Measurements from ENCODE around the gene STK17A. TPM values are rescaled to one million over a fixed set of nuclear protein-coding genes. Genes with fewer than 3 reads are reported as not detected.
"Not testable (repeated sequence)": the region's sequence is repeated elsewhere in the genome, so short reads cannot be mapped to it uniquely, and the experiment has no call there.

Gene STK17A
- total RNA-seq, 4 donors from 2014 or later, result 7.9 to 22.9 (median 16.4) TPM

- DNase-seq, result no peak
- TF ChIP-seq POLR2A (IDR thresholded peaks at IDR 0.05) (no peak), CTCF (IDR thresholded peaks at IDR 0.05) (no peak)
- Histone ChIP-seq H3K9me3 (no peaks in the 10 kb centered on the region), H3K36me3 (no peaks in the 10 kb centered on the region), H3K27me3 (no peaks in the 10 kb centered on the region), H3K4me1 (peaks cover 20 to 23% of the 10 kb centered on the region in 2 donors), H3K4me3 (replicated peaks in 1 of 3) (no peak overlapping the region), H3K27ac (peak overlapping the region in 2 of 3 donors; percentile 77 to 83)
- intact Hi-C loops (cut with DNase I), result no loop called here
Measured at GRCh38 chr7:43625453-43625852, 42.5 kb downstream of the STK17A start.

GRCh38 chr7:43625980-43626379 is 43.1 kb downstream of the STK17A start:
- WGBS, 2 donors, result 63 to 71% methylated on average over 4 of the region's 4 CpGs
- H3K27ac ChIP-seq, result peak overlapping the region; percentile 77 to 83 (median 79)
- intact Hi-C loops (cut with DNase I), result no loop called here
- no peaks in the 10 kb centered on the region for H3K9me3 ChIP-seq
- peaks cover 20 to 23% of the 10 kb centered on the region in 2 donors for H3K4me1 ChIP-seq
- DNase-seq, result peak; percentile 33 to 48
- no peak overlapping the region for H3K4me3 ChIP-seq (replicated peaks in 1 of 3)
- TF ChIP-seq CTCF (IDR thresholded peaks at IDR 0.05) (no peak), POLR2A (IDR thresholded peaks at IDR 0.05) (no peak)
- peaks cover 0 to 2% of the 10 kb centered on the region in 2 donors for H3K36me3 ChIP-seq
- no peaks in the 10 kb centered on the region for H3K27me3 ChIP-seq

- TF ChIP-seq POLR2A (IDR thresholded peaks at IDR 0.05) (no peak), CTCF (IDR thresholded peaks at IDR 0.05) (no peak)
- no peaks in the 10 kb centered on the region for H3K27me3 ChIP-seq
- peak overlapping the region; percentile 77 to 83 (median 79) for H3K27ac ChIP-seq
- intact Hi-C loops (cut with DNase I), result no loop called here
- 33 to 47% methylated on average over 2 of the region's 2 CpGs for WGBS, 2 donors
- no peak for DNase-seq
- H3K4me1 ChIP-seq, result peaks cover 20 to 23% of the 10 kb centered on the region in 2 donors
- peaks cover 0 to 7% of the 10 kb centered on the region in 2 donors for H3K36me3 ChIP-seq
- H3K9me3 ChIP-seq, result no peaks in the 10 kb centered on the region
- no peak overlapping the region for H3K4me3 ChIP-seq (replicated peaks in 1 of 3)
Measured at GRCh38 chr7:43626695-43627094, 43.8 kb downstream of the STK17A start.

- DNase-seq; intact Hi-C loops (cut with DNase I); H3K27me3 ChIP-seq; H3K4me3 ChIP-seq (replicated peaks in 1 of 3); H3K36me3 ChIP-seq; H3K9me3 ChIP-seq: not testable (repeated sequence)
- peaks cover 20 to 23% of the 10 kb centered on the region in 2 donors for H3K4me1 ChIP-seq
- peak overlapping the region in 2 of 3 donors; percentile 77 to 83 for H3K27ac ChIP-seq
- 95 to 100% methylated on average over 3 of the region's 3 CpGs for WGBS, 2 donors
Measured at GRCh38 chr7:43627798-43628197, 44.9 kb downstream of the STK17A start.

GRCh38 chr7:43628431-43628830 is 45.5 kb downstream of the STK17A start:
- no peak overlapping the region for H3K27ac ChIP-seq
- no peak for TF ChIP-seq POLR2A (IDR thresholded peaks at IDR 0.05)
- intact Hi-C loops (cut with DNase I), result no loop called here
- 87 to 94% methylated on average over 2 of the region's 2 CpGs for WGBS, 2 donors
- DNase-seq, result no peak
- H3K9me3 ChIP-seq, result no peaks in the 10 kb centered on the region
- peaks cover 0 to 7% of the 10 kb centered on the region in 2 donors for H3K36me3 ChIP-seq
- peaks cover 20 to 23% of the 10 kb centered on the region in 2 donors for H3K4me1 ChIP-seq
- no peak overlapping the region for H3K4me3 ChIP-seq (replicated peaks in 1 of 3)
- no peaks in the 10 kb centered on the region for H3K27me3 ChIP-seq

GRCh38 chr7:43629857-43630256 is 46.9 kb downstream of the STK17A start:
- TF ChIP-seq POLR2A (IDR thresholded peaks at IDR 0.05) (no peak), CTCF (IDR thresholded peaks at IDR 0.05) (no peak)
- H3K4me1 ChIP-seq, result peaks cover 20 to 22% of the 10 kb centered on the region in 2 donors
- DNase-seq, result no peak
- no peaks in the 10 kb centered on the region for H3K27me3 ChIP-seq
- H3K27ac ChIP-seq, result no peak overlapping the region
- no peak overlapping the region for H3K4me3 ChIP-seq (replicated peaks in 1 of 3)
- intact Hi-C loops (cut with DNase I), result no loop called here
- peaks cover 0 to 7% of the 10 kb centered on the region in 2 donors for H3K36me3 ChIP-seq
- 90 to 95% methylated on average over 6 of the region's 6 CpGs for WGBS, 2 donors
- no peaks in the 10 kb centered on the region for H3K9me3 ChIP-seq
